ENCODE measurements around the gene COL16A1.

The COL16A1 gene

GRCh38 chr1:31663622-31664452, 40.0 kb downstream of the COL16A1 start:
- peak in 1 of 2 donors; percentile 83 for DNase-seq

GRCh38 chr1:31662463-31662862, 41.4 kb downstream of the COL16A1 start:
- no peak for DNase-seq

- no peak for DNase-seq
Measured at GRCh38 chr1:31661856-31662255, 42.0 kb downstream of the COL16A1 start.

- no peak for DNase-seq
Measured at GRCh38 chr1:31660871-31661455, 42.9 kb downstream of the COL16A1 start.

- no peak for DNase-seq
Measured at GRCh38 chr1:31659889-31660288, 43.9 kb downstream of the COL16A1 start.

GRCh38 chr1:31658721-31659120, 45.1 kb downstream of the COL16A1 start:
- no peak for DNase-seq

- no peak for DNase-seq
Measured at GRCh38 chr1:31657972-31658510, 45.8 kb downstream of the COL16A1 start.

- DNase-seq: no peak
Measured at GRCh38 chr1:31657020-31657804, 46.6 kb downstream of the COL16A1 start.

GRCh38 chr1:31655756-31656155, 48.1 kb downstream of the COL16A1 start:
- DNase-seq: no peak

GRCh38 chr1:31655104-31655503, 48.7 kb downstream of the COL16A1 start:
- DNase-seq: no peak

- DNase-seq: no peak
Measured at GRCh38 chr1:31654474-31654776, 49.4 kb downstream of the COL16A1 start.

GRCh38 chr1:31653717-31654473, 49.9 kb downstream of the COL16A1 start:
- DNase-seq: no peak

- no peak for DNase-seq
Measured at GRCh38 chr1:31652891-31653499, 50.8 kb downstream of the COL16A1 start.

GRCh38 chr1:31651766-31652165, 52.1 kb downstream of the COL16A1 start:
- no peak for DNase-seq

- DNase-seq: no peak
Measured at GRCh38 chr1:31651089-31651420, 52.8 kb downstream of the COL16A1 start.

GRCh38 chr1:31650161-31651088, 53.4 kb downstream of the COL16A1 start:
- no peak for DNase-seq

GRCh38 chr1:31648641-31649357, 55.0 kb downstream of the COL16A1 start:
- DNase-seq: no peak

- no peak for DNase-seq
Measured at GRCh38 chr1:31648190-31648589, 55.6 kb downstream of the COL16A1 start.

GRCh38 chr1:31647106-31647505, 56.7 kb downstream of the COL16A1 start:
- DNase-seq: no peak

- no peak for DNase-seq
Measured at GRCh38 chr1:31646259-31646960, 57.4 kb downstream of the COL16A1 start.

Measured in inflammatory macrophage treated with lipopolysaccharide for 1 hour (primary cell).